HUES48 (cell line): ENCODE results near the gene MRPL24.

Source experiments
- H3K27ac ChIP-seq: one replicate; pipeline ENCODE4 v1.7.0; 2013; ENCODE audit warnings: low read depth, low read length, inconsistent platforms
- H3K27me3 ChIP-seq: 2 replicates; pipeline ENCODE4 v1.6.1; 2013; ENCODE audit warnings: mild to moderate bottlenecking, low read length; ENCODE audit not compliant: control insufficient read depth, insufficient read depth
- H3K36me3 ChIP-seq: 2 replicates; pipeline ENCODE4 v1.6.1; 2013; ENCODE audit warnings: low read length; ENCODE audit not compliant: control insufficient read depth, insufficient read depth
- H3K4me1 ChIP-seq: 2 replicates; pipeline ENCODE4 v1.6.1; 2013; ENCODE audit warnings: mild to moderate bottlenecking, low read length; ENCODE audit not compliant: control insufficient read depth, insufficient read depth
- H3K4me3 ChIP-seq: 2 replicates; pipeline ENCODE4 v1.5.1; 2013; ENCODE audit warnings: mild to moderate bottlenecking, low read depth, low read length
- H3K9ac ChIP-seq: 2 replicates; pipeline ENCODE4 v1.6.1; 2013; ENCODE audit warnings: mild to moderate bottlenecking, low read depth, low read length, moderate library complexity
- H3K9me3 ChIP-seq: 2 replicates; pipeline ENCODE4 v1.6.1; 2013; ENCODE audit warnings: low read length; ENCODE audit not compliant: control insufficient read depth, insufficient read depth

Gene MRPL24

DNA sequence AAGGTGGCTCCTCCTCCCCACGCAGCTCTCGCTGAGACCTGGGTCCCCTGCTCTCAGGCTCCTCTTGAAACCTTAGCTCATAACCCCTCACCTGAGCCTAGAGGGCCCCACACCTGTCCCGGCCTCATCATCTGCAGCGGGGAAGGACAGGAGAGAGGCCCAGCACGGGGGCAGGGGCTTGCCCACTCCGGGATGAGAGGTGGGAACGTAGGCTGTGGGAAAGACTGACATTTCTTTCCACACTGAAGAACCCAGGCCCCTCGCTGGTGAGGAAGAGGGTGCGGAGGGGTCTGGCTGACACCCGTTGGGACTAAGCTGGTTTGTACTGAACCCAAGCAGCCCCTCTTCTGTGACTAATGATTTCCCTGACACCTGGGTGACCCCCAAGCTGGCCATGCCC is 49.7 kb downstream of the MRPL24 start:
- Histone ChIP-seq H3K4me3 (no peak overlapping the region; the same call in 1 of the 2 replicates), H3K4me1 (peaks cover 54% of the 10 kb centered on the region), H3K27ac (peak overlapping the region; percentile 30), H3K9me3 (no peaks in the 10 kb centered on the region), H3K36me3 (no peaks in the 10 kb centered on the region), H3K27me3 (peaks cover 8% of the 10 kb centered on the region; the same call in 1 of the 2 replicates), H3K9ac (no peak overlapping the region)

GRCh38 chr1:156690675-156691036 is 50.2 kb downstream of the MRPL24 start:
- H3K9me3 ChIP-seq = no peaks in the 10 kb centered on the region
- peaks cover 54% of the 10 kb centered on the region for H3K4me1 ChIP-seq
- no peak overlapping the region for H3K9ac ChIP-seq
- no peaks in the 10 kb centered on the region for H3K36me3 ChIP-seq
- peaks cover 8% of the 10 kb centered on the region; the same call in 1 of the 2 replicates for H3K27me3 ChIP-seq
- no peak overlapping the region for H3K27ac ChIP-seq
- H3K4me3 ChIP-seq = no peak overlapping the region

- Histone ChIP-seq H3K27ac (no peak overlapping the region), H3K27me3 (peaks cover 8% of the 10 kb centered on the region; the same call in 1 of the 2 replicates)
These were observed 50.8 kb downstream of the MRPL24 start for GRCh38 chr1:156689953-156690674.

GRCh38 chr1:156689035-156689952 is 51.6 kb downstream of the MRPL24 start:
- H3K9ac ChIP-seq = no peak overlapping the region
- no peak overlapping the region for H3K27ac ChIP-seq
- H3K36me3 ChIP-seq = no peaks in the 10 kb centered on the region
- H3K9me3 ChIP-seq = no peaks in the 10 kb centered on the region
- peaks cover 8% of the 10 kb centered on the region; the same call in 1 of the 2 replicates for H3K27me3 ChIP-seq
- H3K4me3 ChIP-seq = peak overlapping the region; percentile 54
- H3K4me1 ChIP-seq = peaks cover 49% of the 10 kb centered on the region

More at GRCh38 chr1:156689953-156690674, 50.8 kb downstream of the MRPL24 start:
- H3K9me3 ChIP-seq = no peaks in the 10 kb centered on the region
- no peaks in the 10 kb centered on the region for H3K36me3 ChIP-seq
- peaks cover 54% of the 10 kb centered on the region for H3K4me1 ChIP-seq
- H3K4me3 ChIP-seq = peak overlapping the region; percentile 54
- no peak overlapping the region for H3K9ac ChIP-seq
